ENCODE measurements around the gene MYPN.
"Not testable (repeated sequence)": the region's sequence is repeated elsewhere in the genome, so short reads cannot be mapped to it uniquely, and the experiment has no call there.

MYPN gene

GRCh38 chr10:68075550-68076004 is 33.7 kb upstream of the MYPN start:
- Histone ChIP-seq H3K4me1 (ENCODE audit: insufficient read depth, low read length, severe bottlenecking) (peaks cover 35% of the 10 kb centered on the region), H3K4me2 (ENCODE audit: low read length) (peak overlapping the region; percentile 72), H3K79me2 (ENCODE audit: insufficient read depth, low read length) (peaks cover 44% of the 10 kb centered on the region), H3K27me3 (ENCODE audit: insufficient read depth, low read length) (no peaks in the 10 kb centered on the region), H3K9ac (ENCODE audit: low read length) (peak overlapping the region; percentile 56), H3K27ac (ENCODE audit: low read depth, low read length, poor library complexity, severe bottlenecking) (no peak overlapping the region), H4K20me1 (ENCODE audit: insufficient read depth, low read length) (no peaks in the 10 kb centered on the region), H3K9me2 (ENCODE audit: low read depth, low read length) (no peaks in the 10 kb centered on the region), H2AFZ (ENCODE audit: low read length) (peak overlapping the region; percentile 89), H3K4me3 (ENCODE audit: low read depth, low read length, poor library complexity, severe bottlenecking) (peak overlapping the region; percentile 96), H3K9me3 (ENCODE audit: low read length) (no peaks in the 10 kb centered on the region), H3F3A (ENCODE audit: insufficient read depth, low read length) (no peaks in the 10 kb centered on the region), H3K36me3 (ENCODE audit: insufficient read depth, low read length) (peaks cover 14% of the 10 kb centered on the region; the same call in 1 of the 2 replicates)
- no peak for TF ChIP-seq CTCF (IDR thresholded peaks at IDR 0.05; ENCODE audit: low read length)
- TF ChIP-seq EZH2 (IDR thresholded peaks at IDR 0.05; ENCODE audit: borderline replicate concordance, low read length), result no peak

GRCh38 chr10:68076081-68076480 is 33.2 kb upstream of the MYPN start:
- not testable (repeated sequence) for H3K27ac ChIP-seq (ENCODE audit: low read depth, low read length, poor library complexity, severe bottlenecking); H3K4me2 ChIP-seq (ENCODE audit: low read length); H3K9ac ChIP-seq (ENCODE audit: low read length); H3K4me3 ChIP-seq (ENCODE audit: low read depth, low read length, poor library complexity, severe bottlenecking); H2AFZ ChIP-seq (ENCODE audit: low read length); H3K36me3 ChIP-seq (ENCODE audit: insufficient read depth, low read length); H3F3A ChIP-seq (ENCODE audit: insufficient read depth, low read length); H3K27me3 ChIP-seq (ENCODE audit: insufficient read depth, low read length); H3K9me3 ChIP-seq (ENCODE audit: low read length); H3K9me2 ChIP-seq (ENCODE audit: low read depth, low read length); H4K20me1 ChIP-seq (ENCODE audit: insufficient read depth, low read length)
- peaks cover 39% of the 10 kb centered on the region for H3K79me2 ChIP-seq (ENCODE audit: insufficient read depth, low read length)
- H3K4me1 ChIP-seq (ENCODE audit: insufficient read depth, low read length, severe bottlenecking), result peaks cover 35% of the 10 kb centered on the region

GRCh38 chr10:68077026-68077425 is 32.3 kb upstream of the MYPN start:
- Histone ChIP-seq H4K20me1 (ENCODE audit: insufficient read depth, low read length) (no peaks in the 10 kb centered on the region), H3F3A (ENCODE audit: insufficient read depth, low read length) (no peaks in the 10 kb centered on the region), H3K27me3 (ENCODE audit: insufficient read depth, low read length) (no peaks in the 10 kb centered on the region), H3K4me2 (ENCODE audit: low read length) (no peak overlapping the region), H3K9me3 (ENCODE audit: low read length) (no peaks in the 10 kb centered on the region), H3K79me2 (ENCODE audit: insufficient read depth, low read length) (peaks cover 29% of the 10 kb centered on the region), H3K4me3 (ENCODE audit: low read depth, low read length, poor library complexity, severe bottlenecking) (no peak overlapping the region), H3K27ac (ENCODE audit: low read depth, low read length, poor library complexity, severe bottlenecking) (no peak overlapping the region), H2AFZ (ENCODE audit: low read length) (no peak overlapping the region), H3K36me3 (ENCODE audit: insufficient read depth, low read length) (no peaks in the 10 kb centered on the region), H3K4me1 (ENCODE audit: insufficient read depth, low read length, severe bottlenecking) (peaks cover 25% of the 10 kb centered on the region), H3K9ac (ENCODE audit: low read length) (no peak overlapping the region), H3K9me2 (ENCODE audit: low read depth, low read length) (no peaks in the 10 kb centered on the region)
- no peak for TF ChIP-seq EZH2 (IDR thresholded peaks at IDR 0.05; ENCODE audit: borderline replicate concordance, low read length)
- TF ChIP-seq CTCF (IDR thresholded peaks at IDR 0.05; ENCODE audit: low read length), result no peak

GRCh38 chr10:68079434-68079833 is 29.9 kb upstream of the MYPN start:
- Histone ChIP-seq H3K36me3 (ENCODE audit: insufficient read depth, low read length) (no peaks in the 10 kb centered on the region), H3K79me2 (ENCODE audit: insufficient read depth, low read length) (peaks cover 5% of the 10 kb centered on the region), H3K4me1 (ENCODE audit: insufficient read depth, low read length, severe bottlenecking) (peaks cover 6% of the 10 kb centered on the region), H3K9ac (ENCODE audit: low read length) (no peak overlapping the region), H3F3A (ENCODE audit: insufficient read depth, low read length) (no peaks in the 10 kb centered on the region), H3K4me2 (ENCODE audit: low read length) (no peak overlapping the region), H4K20me1 (ENCODE audit: insufficient read depth, low read length) (no peaks in the 10 kb centered on the region), H3K27me3 (ENCODE audit: insufficient read depth, low read length) (no peaks in the 10 kb centered on the region), H2AFZ (ENCODE audit: low read length) (no peak overlapping the region), H3K27ac (ENCODE audit: low read depth, low read length, poor library complexity, severe bottlenecking) (no peak overlapping the region), H3K4me3 (ENCODE audit: low read depth, low read length, poor library complexity, severe bottlenecking) (no peak overlapping the region), H3K9me3 (ENCODE audit: low read length) (no peaks in the 10 kb centered on the region), H3K9me2 (ENCODE audit: low read depth, low read length) (no peaks in the 10 kb centered on the region)
- TF ChIP-seq EZH2 (IDR thresholded peaks at IDR 0.05; ENCODE audit: borderline replicate concordance, low read length) (no peak), CTCF (IDR thresholded peaks at IDR 0.05; ENCODE audit: low read length) (no peak)

Data from OCI-LY1 (cell line).